HG02970 (cell line): ENCODE data around the gene COX6B2.
"Not testable (repeated sequence)": the region's sequence is repeated elsewhere in the genome, so short reads cannot be mapped to it uniquely, and the experiment has no call there.

Experiments used
- ATAC-seq: cut with Tn5 transposase; IDR thresholded peaks from one replicate; pipeline ENCODE4 v1.9.1; 2021; ENCODE audit warnings: mild to moderate bottlenecking, moderate library complexity, moderate number of reproducible peaks; ENCODE audit not compliant: unreplicated experiment, low FRiP score

Gene COX6B2

DNA sequence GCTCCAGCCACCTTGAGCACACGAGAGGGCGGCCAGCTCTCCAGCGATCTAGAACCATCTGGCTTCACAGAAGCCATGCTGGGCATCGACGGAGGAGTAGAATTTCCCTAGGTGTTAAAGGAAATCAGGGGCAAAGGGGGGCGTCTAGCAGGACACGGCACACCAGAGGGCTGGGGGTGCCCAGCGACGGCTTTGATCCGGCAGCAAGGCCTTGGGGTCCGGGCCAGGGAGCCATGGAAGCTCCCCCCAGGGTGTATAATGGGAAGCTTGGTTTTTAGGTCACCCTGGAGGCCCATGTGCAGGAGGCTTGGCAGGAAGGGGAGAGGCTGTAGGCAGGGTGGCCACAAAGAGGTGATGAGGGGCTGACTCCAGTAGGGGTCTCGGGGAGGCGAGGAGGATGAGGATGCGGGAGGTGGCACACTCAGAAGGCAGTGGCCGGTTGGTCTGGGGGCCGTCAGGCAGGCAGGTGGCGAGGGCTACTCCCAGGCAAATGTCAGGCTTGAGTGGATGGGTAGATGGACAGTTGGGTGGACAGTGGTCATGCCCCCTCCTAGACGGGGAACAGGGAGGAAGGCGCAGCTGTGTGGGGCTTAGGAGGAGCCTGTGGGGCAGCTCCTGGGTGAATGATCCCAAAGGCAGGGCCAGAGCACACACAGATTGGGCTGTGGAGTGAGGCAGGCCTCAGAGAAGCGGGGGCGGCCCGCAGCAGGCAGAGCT lies 9.3 kb downstream of the COX6B2 start:
- ATAC-seq: no peak

GRCh38 chr19:55344444-55344843 lies 10.1 kb downstream of the COX6B2 start:
- no peak for ATAC-seq

- ATAC-seq: no peak
These were observed 12.7 kb downstream of the COX6B2 start for GRCh38 chr19:55341595-55342531.

DNA sequence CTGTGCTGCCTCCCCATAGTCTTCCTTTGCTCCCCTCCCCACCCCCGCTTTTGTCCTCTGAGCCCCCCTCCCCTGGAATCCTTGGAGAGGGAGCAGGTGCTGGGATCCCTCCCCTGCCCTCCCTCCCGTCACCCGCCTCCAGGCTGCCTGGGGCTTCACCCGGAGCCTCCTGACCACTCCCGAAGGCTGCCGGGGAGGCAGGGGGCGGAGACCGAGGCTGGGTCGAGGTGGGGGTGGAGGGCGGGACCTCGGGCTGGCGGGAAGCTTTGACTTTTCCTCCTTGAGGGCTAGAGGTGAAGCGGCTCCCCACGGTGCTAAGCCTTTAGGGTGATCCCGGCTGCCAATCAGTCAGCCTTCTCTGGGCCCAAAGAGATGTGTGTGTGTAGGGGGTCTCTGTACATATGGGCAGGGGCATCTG lies 13.3 kb downstream of the COX6B2 start:
- no peak for ATAC-seq

DNA sequence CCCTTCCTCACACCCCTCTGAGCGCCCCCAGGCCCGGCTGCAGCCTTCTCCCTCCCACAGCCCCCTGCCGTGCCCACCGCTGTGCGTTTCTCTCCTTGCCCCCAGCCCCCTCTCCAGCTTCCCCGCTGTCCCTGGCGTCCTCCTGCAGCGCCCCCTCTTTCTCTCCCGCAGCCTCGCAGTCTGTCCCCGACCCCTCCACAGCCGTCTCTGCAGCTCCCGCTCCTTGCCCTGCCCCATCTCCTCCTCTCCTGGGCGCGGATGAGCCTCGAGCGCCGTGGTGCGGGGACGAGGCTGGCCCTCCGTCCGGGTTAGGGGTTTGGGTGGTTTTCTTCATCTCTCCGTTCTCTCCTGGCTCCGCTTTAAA lies 13.8 kb downstream of the COX6B2 start:
- ATAC-seq: no peak

DNA sequence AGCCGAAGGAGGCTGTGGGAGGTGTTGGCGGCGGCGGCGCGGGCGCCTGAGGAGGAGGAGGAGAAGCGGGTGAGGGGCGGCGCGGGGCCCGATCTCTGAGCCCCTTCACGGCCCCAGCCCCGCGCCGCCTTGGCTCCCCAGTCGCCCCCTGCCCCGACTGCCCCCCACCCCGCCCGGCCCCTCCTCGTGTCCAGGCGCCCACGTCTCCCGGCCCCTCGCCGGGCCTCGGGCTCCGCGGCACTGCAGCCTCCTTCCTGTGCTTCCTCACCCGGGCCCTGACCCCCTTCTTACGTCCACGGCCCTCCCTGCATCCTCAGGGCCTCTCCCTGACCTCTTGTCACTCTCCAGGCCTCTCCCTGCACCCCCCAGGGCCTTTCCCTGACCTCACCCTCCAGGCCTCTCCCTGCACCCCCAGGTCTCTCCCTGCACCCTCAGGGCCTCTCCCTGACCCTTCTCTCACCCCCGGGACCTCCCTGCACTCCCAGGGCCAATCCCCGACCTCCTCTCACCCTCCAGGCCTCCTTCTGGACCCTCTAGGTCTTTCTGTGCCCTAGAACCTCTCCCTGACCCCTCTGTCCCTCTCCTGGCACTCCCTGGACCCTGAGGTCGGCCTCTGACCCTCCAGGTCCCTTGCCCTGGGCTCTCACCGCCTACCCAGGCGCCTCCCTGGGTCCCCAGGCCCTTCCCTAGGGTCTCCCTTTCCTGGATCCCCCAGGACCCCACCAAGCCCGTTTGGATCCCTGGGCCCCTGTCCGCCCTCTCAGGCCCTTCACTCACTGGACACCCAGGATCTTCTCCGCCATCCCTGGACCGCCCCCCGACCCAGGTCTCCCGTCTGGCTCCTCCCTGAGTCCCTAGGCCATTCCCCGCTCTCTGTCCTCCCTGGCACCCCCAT lies 14.4 kb downstream of the COX6B2 start:
- no peak for ATAC-seq

DNA sequence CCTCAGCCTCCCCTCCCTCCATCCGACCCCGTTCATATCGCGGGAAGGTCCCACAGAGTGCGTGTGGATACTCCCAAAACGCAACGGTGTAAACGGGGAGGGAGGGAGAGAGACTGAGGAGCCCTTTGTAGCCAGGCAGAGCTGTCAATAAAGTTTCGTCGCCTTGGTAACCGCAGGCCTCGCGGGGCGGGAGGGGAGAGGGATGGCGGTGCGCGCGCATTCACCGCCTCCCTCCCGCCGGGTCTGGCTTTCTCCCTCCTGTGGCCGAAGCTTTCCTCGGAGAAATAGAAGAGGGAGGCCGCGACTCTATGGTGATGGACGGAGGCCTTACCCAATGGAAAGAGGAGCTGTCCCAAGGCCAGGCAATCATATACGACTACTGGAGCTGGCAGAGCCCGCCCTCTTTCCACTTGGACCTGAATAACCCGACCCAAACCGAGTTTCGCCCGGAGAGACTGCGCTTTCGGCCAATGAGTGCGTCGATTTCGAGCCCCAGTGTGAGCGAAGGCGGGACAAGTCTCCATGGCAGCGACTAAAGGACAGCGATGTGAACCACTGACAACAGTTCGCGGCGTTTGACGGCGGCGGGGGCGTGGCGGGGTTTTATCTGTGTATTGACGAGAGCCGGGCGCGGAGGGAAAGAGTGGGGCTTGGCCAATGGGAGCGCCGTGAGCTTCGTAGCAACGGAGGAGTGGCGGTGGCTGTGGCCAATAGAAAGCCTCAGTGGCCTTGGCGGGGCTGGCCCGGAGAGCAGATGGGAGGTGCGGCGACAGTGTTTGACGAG lies 15.2 kb downstream of the COX6B2 start, which contains the start of gene KMT5C:
TSS of gene KMT5C (plus strand) at position 772 of the 784 bp plus-strand sequence. CDS start 2,061 bp downstream, outside the sequence.
- peak; percentile 88 for ATAC-seq

DNA sequence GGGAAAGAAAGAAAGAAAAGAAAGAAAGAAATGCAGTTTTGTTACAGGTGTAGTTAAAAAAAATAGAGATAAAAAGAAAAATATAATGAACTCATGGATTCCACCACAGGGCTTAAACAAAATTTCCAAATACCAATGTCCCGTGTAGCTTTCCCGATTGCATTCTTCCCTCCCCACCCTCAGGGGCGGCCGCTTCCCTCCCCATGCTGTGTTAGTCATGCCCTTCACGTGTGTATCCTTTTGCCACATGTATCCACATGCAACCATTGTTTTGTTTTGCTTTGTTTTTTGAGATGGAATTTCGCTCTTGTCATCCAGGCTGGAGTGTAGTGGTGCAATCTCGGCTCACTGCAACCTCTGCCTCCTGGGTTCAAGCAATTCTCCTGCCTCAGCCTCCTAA lies 18.4 kb downstream of the COX6B2 start:
- ATAC-seq: no peak

DNA sequence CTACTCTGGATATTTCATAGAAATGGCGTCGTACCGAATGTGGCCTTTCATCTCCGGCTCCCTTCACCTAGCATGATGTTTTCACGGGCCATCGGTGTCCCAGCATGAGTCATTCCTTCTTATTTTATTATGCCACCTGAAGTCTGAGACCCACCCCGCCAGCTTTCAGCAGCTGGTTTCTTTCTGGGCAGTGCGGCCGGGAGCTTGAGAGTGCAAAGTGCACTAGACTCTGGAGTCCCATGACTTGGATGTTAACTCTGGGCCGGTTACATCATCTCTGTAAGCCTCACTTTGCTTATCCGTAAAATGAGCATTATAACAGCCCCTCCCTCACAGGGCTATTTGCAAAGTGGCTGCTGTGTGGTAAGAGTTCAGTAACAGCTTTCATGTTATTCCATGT lies 20.6 kb downstream of the COX6B2 start:
- no peak for ATAC-seq

DNA sequence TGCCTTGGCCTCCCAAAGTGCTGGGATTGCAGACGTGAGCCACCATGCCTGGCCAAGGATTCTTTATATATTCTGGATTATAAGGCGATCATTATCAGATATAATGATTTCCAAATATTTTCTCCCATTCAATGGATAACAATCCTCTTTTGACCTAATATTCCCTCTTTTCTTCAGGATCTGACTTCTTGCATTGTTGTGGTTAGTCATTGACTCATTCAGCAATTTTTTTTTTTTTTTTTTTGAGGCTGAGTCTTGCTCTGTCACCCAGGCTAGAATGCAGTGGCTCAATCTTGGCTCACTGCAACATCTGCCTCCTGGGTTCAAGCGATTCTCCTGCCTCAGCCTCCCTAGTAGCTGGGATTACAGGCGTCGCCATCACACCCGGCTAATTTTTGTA lies 24.7 kb downstream of the COX6B2 start:
- ATAC-seq: not testable (repeated sequence)

DNA sequence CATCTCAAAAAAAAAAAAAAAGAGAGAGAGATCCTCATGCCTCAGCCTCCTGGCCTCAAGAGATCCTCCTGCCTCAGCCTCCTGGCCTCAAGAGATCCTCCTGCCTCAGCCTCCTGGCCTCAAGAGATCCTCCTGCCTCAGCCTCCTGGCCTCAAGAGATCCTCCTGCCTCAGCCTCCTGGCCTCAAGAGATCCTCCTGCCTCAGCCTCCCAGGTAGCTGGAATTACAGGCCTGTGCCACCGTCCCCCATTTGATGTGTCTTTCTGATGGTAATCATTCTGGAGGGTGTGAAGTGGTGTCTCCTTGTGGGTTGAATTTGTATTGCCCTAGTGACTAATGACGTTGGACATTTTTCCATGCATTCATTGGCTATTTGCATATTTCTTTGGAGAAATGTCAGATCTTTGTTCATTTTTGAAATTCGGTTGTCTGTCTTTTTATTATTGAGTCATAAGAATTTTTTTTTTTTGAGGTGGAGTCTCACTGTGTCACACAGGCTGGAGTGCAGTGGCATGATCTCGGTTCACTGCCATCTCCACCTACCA lies 25.7 kb downstream of the COX6B2 start:
- ATAC-seq: not testable (repeated sequence)

DNA sequence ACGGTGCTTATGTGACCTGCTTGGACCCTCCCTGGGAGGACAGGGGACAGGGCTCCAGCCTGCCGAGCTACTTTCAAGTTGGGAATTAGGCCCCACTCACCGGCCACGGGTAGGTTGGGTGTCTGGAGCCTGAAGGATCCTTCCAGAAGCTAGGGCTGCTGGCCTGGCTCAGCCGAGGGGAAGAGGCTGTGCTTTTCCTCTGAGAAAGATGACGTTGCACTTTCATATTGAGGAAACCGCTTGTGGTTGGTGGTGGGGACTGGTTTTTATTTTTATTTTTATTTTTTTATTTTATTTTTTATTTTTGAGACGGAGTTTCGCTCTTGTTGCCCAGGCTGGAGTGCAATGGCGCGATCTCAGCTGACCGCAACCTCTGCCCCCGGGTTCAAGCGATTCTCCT lies 29.3 kb downstream of the COX6B2 start, which contains the start of gene TMEM150B:
TSS of gene TMEM150B (minus strand) at position 170 of the 400 bp plus-strand sequence. CDS start 4,305 bp downstream, outside the sequence.
- no peak for ATAC-seq

GRCh38 chr19:55324662-55325061 lies 29.9 kb downstream of the COX6B2 start:
- no peak for ATAC-seq

GRCh38 chr19:55322204-55322885 lies 32.2 kb downstream of the COX6B2 start:
- no peak for ATAC-seq

DNA sequence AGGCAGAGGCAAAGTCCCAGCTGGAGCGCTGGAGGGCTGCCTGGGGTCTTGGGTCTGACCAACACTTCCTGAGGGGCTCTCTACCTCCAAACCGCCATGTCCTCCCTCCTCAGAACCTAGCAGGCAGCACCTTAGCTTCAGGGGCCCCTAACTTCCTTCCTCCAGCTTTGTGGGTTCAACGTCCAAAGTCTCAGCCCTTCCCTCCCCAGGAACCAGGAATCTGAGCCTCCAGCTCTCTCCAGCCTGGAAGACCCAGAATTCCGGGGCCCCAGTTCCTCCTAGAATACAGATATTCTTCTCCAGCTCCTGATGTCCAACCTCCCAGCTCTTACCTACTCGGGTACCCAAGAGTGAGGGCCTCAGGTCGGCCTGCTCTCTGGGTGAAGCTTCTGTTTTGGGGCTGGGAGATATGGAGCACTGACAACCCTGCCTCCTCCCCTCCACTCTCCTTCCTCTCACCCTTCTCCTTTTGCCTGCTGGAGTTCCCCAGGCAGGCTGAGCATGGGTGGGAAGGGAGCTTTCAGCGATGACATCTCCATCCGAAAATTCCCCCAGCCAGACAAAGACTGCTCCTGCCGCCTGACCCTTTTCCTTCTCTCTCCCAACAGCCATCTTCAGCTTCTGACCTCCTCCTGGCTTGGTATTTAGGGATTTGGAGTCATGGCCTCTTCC lies 32.9 kb downstream of the COX6B2 start:
- no peak for ATAC-seq

DNA sequence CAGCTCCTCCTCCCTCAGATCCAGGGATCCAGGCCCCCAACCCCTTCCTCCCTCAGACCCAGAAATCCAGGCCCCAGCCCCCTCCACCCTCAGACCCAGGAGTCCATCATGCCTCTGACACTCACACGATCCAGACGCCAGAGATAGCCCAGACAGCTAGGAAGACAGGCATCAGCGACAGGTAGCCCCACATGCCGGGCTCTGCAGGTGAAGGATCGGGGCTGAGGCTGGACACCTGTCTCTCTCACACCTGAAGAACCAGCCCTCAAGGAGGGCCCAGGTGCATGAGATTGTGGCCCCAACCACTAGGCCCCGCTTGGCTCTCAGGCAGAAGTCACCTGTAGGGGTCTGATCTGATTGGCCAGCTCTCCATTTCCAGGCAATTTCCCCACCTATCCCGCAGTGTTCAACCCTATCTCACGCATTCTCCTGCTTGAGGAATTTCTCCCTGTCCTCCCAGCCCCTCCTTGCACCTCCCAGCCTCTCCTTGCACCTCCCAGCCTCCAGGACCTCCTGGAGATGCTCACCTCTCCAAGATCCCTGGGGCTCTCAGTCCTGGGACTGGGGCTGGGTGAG lies 33.6 kb downstream of the COX6B2 start:
- no peak for ATAC-seq

GRCh38 chr19:55319785-55320184 lies 34.7 kb downstream of the COX6B2 start:
- ATAC-seq: no peak

DNA sequence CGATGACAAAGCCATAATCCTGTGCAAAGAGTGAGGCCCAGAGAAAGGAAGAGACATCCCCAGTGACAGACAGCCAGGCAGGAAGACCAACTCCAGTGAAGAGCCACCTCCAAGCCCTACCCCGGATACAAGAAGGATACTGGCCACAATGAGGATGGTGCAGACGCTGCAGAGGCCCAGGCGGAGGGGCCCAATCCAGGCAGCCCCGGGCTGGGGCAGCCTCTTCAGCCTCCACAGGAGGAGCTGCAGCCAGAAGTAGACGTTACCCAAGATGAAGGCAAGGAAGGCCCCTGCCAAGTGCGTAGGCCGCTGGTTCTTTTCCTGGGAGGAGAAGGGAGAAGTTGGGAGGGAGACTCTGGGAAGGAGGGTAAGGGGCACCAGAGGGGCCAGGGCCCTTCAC lies 37.9 kb downstream of the COX6B2 start:
- ATAC-seq: no peak
